ENCODE data around the gene HOXA13.

DNA sequence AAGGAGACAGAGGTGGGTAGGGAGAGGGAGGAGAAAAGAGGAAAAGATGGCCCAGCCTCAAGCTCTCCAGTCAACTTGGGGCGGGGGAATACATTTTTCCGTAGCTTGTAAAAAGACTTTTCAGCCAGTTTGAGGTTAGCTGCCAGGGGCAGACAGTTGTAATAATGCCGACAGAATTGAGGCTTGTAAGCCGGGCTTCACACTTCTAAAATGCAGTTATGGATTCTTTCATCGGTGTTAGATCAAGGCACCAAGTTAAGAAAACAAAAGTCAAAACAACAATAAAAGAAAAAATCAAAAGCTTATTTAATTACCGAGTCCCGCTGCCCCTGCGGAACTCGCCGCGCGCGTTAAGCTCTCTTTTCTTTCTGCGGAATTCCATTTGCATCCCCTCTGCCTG is 42.3 kb upstream of the HOXA13 start:
- TF ChIP-seq RAD21 (conservative IDR thresholded peaks at IDR 0.05) (no peak), POLR2AphosphoS5 (IDR thresholded peaks at IDR 0.05) (no peak), SMC3 (conservative IDR thresholded peaks at IDR 0.05; ENCODE audit: poor library complexity) (no peak), EP300 (conservative IDR thresholded peaks at IDR 0.05; ENCODE audit: poor library complexity, severe bottlenecking) (no peak), TAF1 (IDR thresholded peaks at IDR 0.05; ENCODE audit: low read depth) (no peak), EZH2 (IDR thresholded peaks at IDR 0.05; ENCODE audit: borderline replicate concordance, insufficient read depth, low read length, poor library complexity, severe bottlenecking) (no peak)
- TF ChIP-seq, protein P1, sequence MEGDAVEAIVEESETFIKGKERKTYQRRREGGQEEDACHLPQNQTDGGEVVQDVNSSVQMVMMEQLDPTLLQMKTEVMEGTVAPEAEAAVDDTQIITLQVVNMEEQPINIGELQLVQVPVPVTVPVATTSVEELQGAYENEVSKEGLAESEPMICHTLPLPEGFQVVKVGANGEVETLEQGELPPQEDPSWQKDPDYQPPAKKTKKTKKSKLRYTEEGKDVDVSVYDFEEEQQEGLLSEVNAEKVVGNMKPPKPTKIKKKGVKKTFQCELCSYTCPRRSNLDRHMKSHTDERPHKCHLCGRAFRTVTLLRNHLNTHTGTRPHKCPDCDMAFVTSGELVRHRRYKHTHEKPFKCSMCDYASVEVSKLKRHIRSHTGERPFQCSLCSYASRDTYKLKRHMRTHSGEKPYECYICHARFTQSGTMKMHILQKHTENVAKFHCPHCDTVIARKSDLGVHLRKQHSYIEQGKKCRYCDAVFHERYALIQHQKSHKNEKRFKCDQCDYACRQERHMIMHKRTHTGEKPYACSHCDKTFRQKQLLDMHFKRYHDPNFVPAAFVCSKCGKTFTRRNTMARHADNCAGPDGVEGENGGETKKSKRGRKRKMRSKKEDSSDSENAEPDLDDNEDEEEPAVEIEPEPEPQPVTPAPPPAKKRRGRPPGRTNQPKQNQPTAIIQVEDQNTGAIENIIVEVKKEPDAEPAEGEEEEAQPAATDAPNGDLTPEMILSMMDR (IDR thresholded peaks at IDR 0.05; ENCODE audit: poor library complexity, severe bottlenecking), result no peak
- TF ChIP-seq, protein P2, sequence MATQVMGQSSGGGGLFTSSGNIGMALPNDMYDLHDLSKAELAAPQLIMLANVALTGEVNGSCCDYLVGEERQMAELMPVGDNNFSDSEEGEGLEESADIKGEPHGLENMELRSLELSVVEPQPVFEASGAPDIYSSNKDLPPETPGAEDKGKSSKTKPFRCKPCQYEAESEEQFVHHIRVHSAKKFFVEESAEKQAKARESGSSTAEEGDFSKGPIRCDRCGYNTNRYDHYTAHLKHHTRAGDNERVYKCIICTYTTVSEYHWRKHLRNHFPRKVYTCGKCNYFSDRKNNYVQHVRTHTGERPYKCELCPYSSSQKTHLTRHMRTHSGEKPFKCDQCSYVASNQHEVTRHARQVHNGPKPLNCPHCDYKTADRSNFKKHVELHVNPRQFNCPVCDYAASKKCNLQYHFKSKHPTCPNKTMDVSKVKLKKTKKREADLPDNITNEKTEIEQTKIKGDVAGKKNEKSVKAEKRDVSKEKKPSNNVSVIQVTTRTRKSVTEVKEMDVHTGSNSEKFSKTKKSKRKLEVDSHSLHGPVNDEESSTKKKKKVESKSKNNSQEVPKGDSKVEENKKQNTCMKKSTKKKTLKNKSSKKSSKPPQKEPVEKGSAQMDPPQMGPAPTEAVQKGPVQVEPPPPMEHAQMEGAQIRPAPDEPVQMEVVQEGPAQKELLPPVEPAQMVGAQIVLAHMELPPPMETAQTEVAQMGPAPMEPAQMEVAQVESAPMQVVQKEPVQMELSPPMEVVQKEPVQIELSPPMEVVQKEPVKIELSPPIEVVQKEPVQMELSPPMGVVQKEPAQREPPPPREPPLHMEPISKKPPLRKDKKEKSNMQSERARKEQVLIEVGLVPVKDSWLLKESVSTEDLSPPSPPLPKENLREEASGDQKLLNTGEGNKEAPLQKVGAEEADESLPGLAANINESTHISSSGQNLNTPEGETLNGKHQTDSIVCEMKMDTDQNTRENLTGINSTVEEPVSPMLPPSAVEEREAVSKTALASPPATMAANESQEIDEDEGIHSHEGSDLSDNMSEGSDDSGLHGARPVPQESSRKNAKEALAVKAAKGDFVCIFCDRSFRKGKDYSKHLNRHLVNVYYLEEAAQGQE (IDR thresholded peaks at IDR 0.05; ENCODE audit: borderline replicate concordance), result no peak

All from neural cell (in vitro differentiated cells).